RKO (cell line): ENCODE data around the gene C1orf21.

Experiments
- DNase-seq: peaks from one replicate; pipeline ENCODE4 v3.0.0-alpha.2; 2016; ENCODE audit warnings: low spot score

C1orf21 gene

GRCh38 chr1:184449916-184450315 is 63.1 kb downstream of the C1orf21 start:
- no peak for DNase-seq

GRCh38 chr1:184455786-184456185 is 69.0 kb downstream of the C1orf21 start:
- DNase-seq = no peak

- no peak for DNase-seq
Observed at GRCh38 chr1:184456189-184456588, 69.4 kb downstream of the C1orf21 start.

- DNase-seq = no peak
Observed at GRCh38 chr1:184457500-184457899, 70.7 kb downstream of the C1orf21 start.

GRCh38 chr1:184461321-184461720 is 74.5 kb downstream of the C1orf21 start:
- DNase-seq = no peak

- no peak for DNase-seq
Observed at GRCh38 chr1:184462155-184462554, 75.3 kb downstream of the C1orf21 start.

GRCh38 chr1:184462990-184463389 is 76.2 kb downstream of the C1orf21 start:
- DNase-seq = no peak

GRCh38 chr1:184463680-184464079 is 76.9 kb downstream of the C1orf21 start:
- DNase-seq = no peak

GRCh38 chr1:184464757-184465156 is 77.9 kb downstream of the C1orf21 start:
- DNase-seq = no peak

- no peak for DNase-seq
Observed at GRCh38 chr1:184465489-184466146, 78.8 kb downstream of the C1orf21 start.

GRCh38 chr1:184467295-184467694 is 80.5 kb downstream of the C1orf21 start:
- DNase-seq = no peak

GRCh38 chr1:184469396-184469795 is 82.6 kb downstream of the C1orf21 start:
- no peak for DNase-seq

- no peak for DNase-seq
Observed at GRCh38 chr1:184471686-184472085, 84.9 kb downstream of the C1orf21 start.

GRCh38 chr1:184472136-184472535 is 85.3 kb downstream of the C1orf21 start:
- no peak for DNase-seq

GRCh38 chr1:184473176-184473966 is 86.5 kb downstream of the C1orf21 start:
- no peak for DNase-seq

- DNase-seq = no peak
Observed at GRCh38 chr1:184476187-184476586, 89.4 kb downstream of the C1orf21 start.

GRCh38 chr1:184479435-184480167 is 92.8 kb downstream of the C1orf21 start:
- no peak for DNase-seq

- DNase-seq = no peak
Observed at GRCh38 chr1:184480736-184481135, 93.9 kb downstream of the C1orf21 start.

- no peak for DNase-seq
Observed at GRCh38 chr1:184482136-184482535, 95.3 kb downstream of the C1orf21 start.

GRCh38 chr1:184483101-184483683 is 96.4 kb downstream of the C1orf21 start:
- DNase-seq = no peak

GRCh38 chr1:184485751-184486723 is 99.2 kb downstream of the C1orf21 start:
- no peak for DNase-seq
